Skeletal muscle tissue (tissue), 4 donors: ENCODE results near the gene SIX5. TPM values are rescaled to one million over a fixed set of nuclear protein-coding genes. Genes with fewer than 3 reads are reported as not detected.
"Not testable (repeated sequence)": the region's sequence is repeated elsewhere in the genome, so short reads cannot be mapped to it uniquely, and the experiment has no call there.

ENCODE experiments used
- H3K27ac ChIP-seq: one replicate; pipeline ENCODE4 v1.7.0; 2013; ENCODE audit warnings: mild to moderate bottlenecking, low read depth, low read length, inconsistent platforms
- H3K27me3 ChIP-seq, 3 donors: one replicate each; pipeline ENCODE4 v1.7.0; 2013; ENCODE audit warnings: low read length in 3 of 3; ENCODE audit not compliant: control insufficient read depth in 3 of 3, insufficient read depth in 3 of 3
- H3K36me3 ChIP-seq, 3 donors: one replicate each; pipeline ENCODE4 v1.7.0; 2013; ENCODE audit warnings: low read length in 3 of 3; ENCODE audit not compliant: control insufficient read depth in 3 of 3, insufficient read depth in 3 of 3
- H3K4me1 ChIP-seq, 3 donors: one replicate each; pipeline ENCODE4 v1.7.0; 2013; ENCODE audit warnings: low read length in 3 of 3, mild to moderate bottlenecking in 3 of 3; ENCODE audit not compliant: control insufficient read depth in 3 of 3, insufficient read depth in 3 of 3
- H3K4me3 ChIP-seq, 3 donors: one replicate each; pipeline ENCODE4 v1.7.0; 2013; ENCODE audit warnings: low read length in 3 of 3
- H3K9ac ChIP-seq, 3 donors: one replicate each; pipeline ENCODE4 v1.7.0; 2013; ENCODE audit warnings: low read length in 3 of 3, mild to moderate bottlenecking in 3 of 3, moderate library complexity in 2 of 3, low read depth in 1 of 3
- H3K9me3 ChIP-seq, 3 donors: one replicate each; pipeline ENCODE4 v1.7.0; 2013; ENCODE audit warnings: low read length in 3 of 3; ENCODE audit not compliant: control insufficient read depth in 3 of 3
- total RNA-seq: library from RNA; depleted of rRNA; stranded (reverse); fragments of >200 nt; gene quantifications from one replicate; pipeline ENCODE4 v1.2.3, GENCODE V29; 2014
- donor health status: Osteomylitis.

Gene SIX5
- total RNA-seq, 1 donor from 2014 or later: 8.4 TPM

DNA sequence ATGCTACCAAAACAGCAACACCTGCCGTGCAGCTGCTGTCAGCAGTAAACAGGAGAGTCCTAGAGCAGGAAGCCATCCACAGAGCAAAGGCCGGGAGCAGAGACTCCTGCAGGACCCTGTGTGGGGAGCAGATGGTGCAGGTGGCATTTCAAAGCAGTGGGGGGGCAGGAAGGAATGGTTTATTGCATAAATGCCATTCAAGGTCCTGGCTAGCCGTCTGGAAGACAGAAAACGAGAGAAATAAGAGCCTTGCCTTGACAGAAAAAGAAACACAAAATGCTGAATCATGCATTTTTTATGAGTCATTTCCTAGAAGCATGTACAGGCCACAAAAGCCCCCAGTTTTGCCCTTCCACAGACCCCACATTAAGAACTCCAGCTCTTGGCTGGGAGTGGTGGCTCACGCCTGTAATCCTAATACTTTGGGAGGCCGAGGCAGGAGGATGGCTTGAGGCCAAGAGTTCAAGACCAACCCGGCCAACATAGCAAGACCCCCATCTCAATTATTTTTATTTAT is 40.6 kb upstream of the SIX5 start:
- H3K9ac ChIP-seq: no peak overlapping the region
- H3K27ac ChIP-seq: no peak overlapping the region
- no peak overlapping the region for H3K4me3 ChIP-seq
- H3K9me3 ChIP-seq: no peaks in the 10 kb centered on the region
- H3K27me3 ChIP-seq: peaks cover 0 to 2% (median 0%) of the 10 kb centered on the region in 3 donors
- H3K4me1 ChIP-seq: peaks cover 0 to 3% (median 3%) of the 10 kb centered on the region in 3 donors
- no peaks in the 10 kb centered on the region for H3K36me3 ChIP-seq

DNA sequence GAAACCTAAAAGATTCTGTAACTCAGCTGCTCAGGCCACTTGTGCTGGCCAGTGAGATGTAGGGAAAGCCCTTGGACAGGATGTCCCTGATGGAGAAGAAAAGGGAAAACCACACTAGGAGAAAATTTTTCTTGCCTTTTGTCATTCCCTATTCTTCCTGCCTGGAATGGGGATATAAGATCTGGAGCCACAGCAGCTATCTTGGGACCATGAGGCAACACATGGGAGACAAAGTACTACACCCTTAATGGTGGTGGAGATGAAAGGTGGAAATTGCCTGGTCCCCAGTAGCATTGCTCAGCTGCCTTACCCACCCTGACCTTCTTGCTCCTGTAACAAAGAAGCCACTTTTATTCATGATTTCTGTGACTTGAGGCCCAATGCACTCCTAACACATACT is 36.7 kb upstream of the SIX5 start:
- Histone ChIP-seq H3K27me3 (no peaks in the 10 kb centered on the region), H3K9ac (no peak overlapping the region), H3K9me3 (no peaks in the 10 kb centered on the region), H3K27ac (no peak overlapping the region), H3K4me3 (no peak overlapping the region), H3K36me3 (no peaks in the 10 kb centered on the region), H3K4me1 (peaks cover 0 to 3% (median 3%) of the 10 kb centered on the region in 3 donors)

DNA sequence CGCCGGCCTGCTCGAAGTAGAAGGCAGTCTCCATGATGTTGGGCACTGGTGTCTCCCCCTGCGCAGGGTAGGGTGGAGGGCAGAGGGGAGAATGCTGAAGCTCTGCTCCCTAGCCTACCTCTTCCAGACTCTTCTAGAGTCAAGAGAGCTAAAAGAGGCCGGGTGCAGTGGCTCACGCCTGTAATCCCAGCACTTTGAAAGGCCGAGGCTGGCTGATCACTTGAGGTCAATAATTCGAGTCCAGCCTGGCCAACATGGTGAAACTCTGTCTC is 35.8 kb upstream of the SIX5 start:
- H3K4me3 ChIP-seq: no peak overlapping the region
- no peaks in the 10 kb centered on the region for H3K9me3 ChIP-seq
- H3K27me3 ChIP-seq: no peaks in the 10 kb centered on the region

DNA sequence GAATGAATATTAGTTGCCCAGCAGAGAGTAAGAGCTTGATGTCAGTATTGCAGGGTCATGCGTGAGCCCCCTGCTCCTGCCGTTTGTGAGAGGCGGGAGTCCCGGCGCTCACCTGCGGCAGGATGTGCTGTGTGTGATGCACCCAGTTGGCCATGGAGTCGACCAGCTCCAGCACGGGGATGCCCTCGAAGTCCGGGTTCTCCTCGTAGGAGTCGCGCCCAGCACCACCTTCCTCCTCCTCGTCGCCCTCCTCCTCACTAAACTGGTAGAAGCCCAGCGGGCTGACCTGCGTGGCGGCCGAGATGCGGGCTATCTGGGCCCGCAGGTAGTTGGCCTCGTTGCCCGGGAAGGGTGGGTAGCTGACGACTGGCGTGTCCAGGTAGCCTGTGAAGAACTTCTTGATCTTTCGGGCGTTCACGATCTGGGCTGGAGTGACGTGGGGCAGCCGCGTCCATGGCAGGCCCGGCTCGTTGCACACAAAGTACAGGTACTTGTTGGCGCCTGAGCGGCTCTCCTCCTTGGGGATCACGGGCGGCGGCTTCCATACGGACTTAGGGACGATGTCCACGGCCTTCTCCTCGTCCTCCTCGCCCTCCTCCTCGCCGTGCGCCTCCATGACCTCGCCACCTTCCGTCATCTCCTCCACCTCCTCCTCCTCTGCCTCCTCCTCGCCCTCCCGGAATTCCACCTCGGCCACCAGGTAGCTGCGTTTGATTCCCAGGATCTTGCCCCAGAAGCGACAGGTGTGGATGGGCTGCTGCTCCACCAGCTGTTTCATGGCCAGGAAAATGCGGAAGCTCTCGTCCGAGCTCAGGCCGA is 35.3 kb upstream of the SIX5 start:
- Histone ChIP-seq H3K9me3 (no peaks in the 10 kb centered on the region), H3K36me3 (no peaks in the 10 kb centered on the region), H3K27ac (no peak overlapping the region), H3K4me1 (peaks cover 3 to 8% (median 8%) of the 10 kb centered on the region in 3 donors), H3K27me3 (no peaks in the 10 kb centered on the region), H3K4me3 (no peak overlapping the region), H3K9ac (no peak overlapping the region)

More for the DNA sequence above, 35.8 kb upstream of the SIX5 start:
- H3K36me3 ChIP-seq: no peaks in the 10 kb centered on the region
- no peak overlapping the region for H3K27ac ChIP-seq
- H3K9ac ChIP-seq: no peak overlapping the region
- peaks cover 5 to 10% (median 6%) of the 10 kb centered on the region in 3 donors for H3K4me1 ChIP-seq

DNA sequence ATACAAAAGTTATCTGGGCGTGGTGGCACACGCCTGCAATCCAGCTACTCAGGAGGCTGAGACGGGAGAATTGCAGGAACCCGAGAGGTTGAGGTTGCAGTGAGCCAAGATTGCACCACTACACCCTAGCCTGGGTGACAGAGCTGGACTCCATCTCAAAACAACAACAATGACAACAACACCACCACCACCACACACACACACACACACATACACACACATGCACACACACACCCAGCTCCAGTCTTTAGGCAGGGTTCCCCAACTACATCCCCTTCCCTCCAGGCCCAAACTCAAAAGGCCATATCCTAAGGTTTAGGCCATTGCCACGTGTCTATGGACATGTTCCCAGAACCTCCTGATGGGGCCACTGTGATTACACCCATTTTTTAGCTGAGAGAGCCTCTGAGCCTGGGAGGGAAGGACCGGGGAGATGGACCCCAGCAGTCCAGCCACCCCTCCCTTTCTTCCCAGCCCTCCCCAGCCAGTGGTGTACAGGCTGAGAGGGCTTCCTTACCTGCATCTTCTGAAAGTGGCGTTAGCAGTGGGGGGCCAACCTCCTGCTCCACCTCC is 32.6 kb upstream of the SIX5 start:
- Histone ChIP-seq H3K9ac (no peak overlapping the region), H3K9me3 (no peaks in the 10 kb centered on the region), H3K4me3 (no peak overlapping the region), H3K36me3 (no peaks in the 10 kb centered on the region), H3K4me1 (peaks cover 9 to 14% (median 13%) of the 10 kb centered on the region in 3 donors), H3K27ac (no peak overlapping the region), H3K27me3 (no peaks in the 10 kb centered on the region)

DNA sequence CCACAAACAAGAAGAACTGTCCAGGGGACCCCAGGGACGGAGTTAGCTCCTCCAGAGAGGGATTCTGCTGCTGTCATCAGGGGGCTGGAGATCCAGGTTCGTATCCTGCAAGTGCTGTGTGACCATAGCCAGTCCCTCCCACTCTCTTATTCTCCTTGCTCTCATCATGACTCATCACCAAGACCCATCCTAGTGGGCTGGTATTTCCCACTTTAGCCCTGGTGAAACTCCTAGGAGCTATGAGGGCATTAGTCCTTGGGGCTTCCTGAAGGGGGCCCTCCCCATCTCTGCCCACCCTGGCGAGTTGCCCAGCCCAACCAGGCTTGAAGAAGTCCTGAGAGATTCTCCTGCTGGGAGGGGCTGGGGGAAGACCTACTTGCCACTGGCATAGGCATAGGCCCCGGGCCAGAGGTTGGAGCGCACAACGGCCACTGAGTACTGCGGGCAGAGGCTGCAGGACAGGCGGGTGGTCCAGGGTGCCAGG is 31.1 kb upstream of the SIX5 start:
- H3K4me3 ChIP-seq: no peak overlapping the region
- H3K36me3 ChIP-seq: no peaks in the 10 kb centered on the region
- no peaks in the 10 kb centered on the region for H3K9me3 ChIP-seq
- peaks cover 9 to 14% (median 13%) of the 10 kb centered on the region in 3 donors for H3K4me1 ChIP-seq
- H3K27ac ChIP-seq: no peak overlapping the region
- no peaks in the 10 kb centered on the region for H3K27me3 ChIP-seq
- no peak overlapping the region for H3K9ac ChIP-seq

DNA sequence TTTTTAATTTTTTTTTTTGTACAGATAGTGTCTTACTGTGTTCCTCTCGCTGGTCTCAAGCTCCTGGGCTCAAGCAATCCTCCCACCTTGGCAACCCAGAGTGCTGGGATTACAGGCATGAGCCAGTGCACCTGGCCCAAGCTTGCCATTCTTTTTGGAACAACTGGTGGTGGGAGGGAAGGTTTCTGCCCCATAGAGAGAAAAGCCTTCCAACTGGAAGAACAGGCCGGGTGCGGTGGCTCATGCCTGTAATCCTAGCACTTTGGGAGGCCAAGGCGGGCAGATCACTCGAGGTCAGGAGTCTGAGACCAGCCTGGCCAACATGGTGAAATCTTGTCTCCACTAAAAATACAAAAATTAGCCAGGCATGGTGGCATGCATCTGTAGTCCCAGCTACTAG is 30.5 kb upstream of the SIX5 start:
- not testable (repeated sequence) for H3K4me3 ChIP-seq, H3K27me3 ChIP-seq, H3K9me3 ChIP-seq, H3K36me3 ChIP-seq
- Histone ChIP-seq H3K9ac (peak overlapping the region in 1 of 3 donors; percentile 62), H3K4me1 (peaks cover 9 to 14% (median 13%) of the 10 kb centered on the region in 3 donors), H3K27ac (peak overlapping the region; percentile 19)

DNA sequence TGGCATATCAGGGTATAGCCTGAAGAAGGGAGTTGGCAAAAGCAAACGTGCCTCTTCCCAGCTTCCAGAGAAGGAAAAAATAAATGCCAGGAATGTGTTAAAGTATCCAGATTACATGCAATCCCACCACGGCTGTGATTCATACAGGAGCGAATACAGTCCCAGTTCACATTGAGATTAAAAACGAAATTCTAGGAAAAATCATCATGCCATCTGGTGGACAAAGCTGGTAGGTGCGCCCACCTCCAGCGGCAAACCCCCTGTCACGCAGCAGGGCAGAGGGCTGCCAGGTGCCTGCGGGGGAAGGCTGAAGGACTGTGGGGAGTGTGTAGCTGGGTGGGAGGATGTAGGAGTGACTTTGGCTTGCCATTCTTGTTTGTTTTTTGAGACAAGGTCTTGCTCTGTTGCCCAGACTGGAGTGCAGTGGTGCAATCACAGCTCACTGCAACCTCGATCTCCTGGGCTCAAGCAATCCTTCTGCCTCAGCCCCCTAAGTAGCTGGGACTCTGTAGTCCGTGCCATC is 30.0 kb upstream of the SIX5 start:
- peak overlapping the region; percentile 19 for H3K27ac ChIP-seq
- no peaks in the 10 kb centered on the region for H3K27me3 ChIP-seq
- no peaks in the 10 kb centered on the region for H3K9me3 ChIP-seq
- H3K9ac ChIP-seq: peak overlapping the region in 1 of 3 donors; percentile 62
- H3K36me3 ChIP-seq: no peaks in the 10 kb centered on the region
- H3K4me3 ChIP-seq: peak overlapping the region in 2 of 3 donors; percentile 40 to 41
- H3K4me1 ChIP-seq: peaks cover 9 to 14% (median 13%) of the 10 kb centered on the region in 3 donors

DNA sequence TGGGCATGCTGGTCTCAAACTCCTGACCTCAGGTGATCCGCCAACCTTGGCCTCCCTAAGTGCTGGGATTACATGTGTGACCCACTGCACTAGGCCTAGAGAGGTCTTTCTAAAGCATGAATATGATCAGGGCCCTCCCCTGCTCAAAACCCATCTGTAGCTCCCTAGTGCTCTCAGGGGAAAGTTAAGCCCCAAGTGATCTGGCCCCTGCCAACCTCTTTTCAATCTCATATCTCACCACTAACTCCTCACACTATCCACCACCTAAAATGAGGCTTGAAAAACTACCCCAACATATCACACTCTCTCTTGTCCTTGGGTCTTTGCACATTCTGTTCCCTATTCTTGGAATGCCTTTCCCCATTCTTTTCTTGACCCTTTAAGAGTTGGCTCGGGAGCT is 25.6 kb upstream of the SIX5 start:
- peaks cover 23 to 26% (median 24%) of the 10 kb centered on the region in 3 donors for H3K4me1 ChIP-seq
- H3K4me3 ChIP-seq: no peak overlapping the region
- no peaks in the 10 kb centered on the region for H3K9me3 ChIP-seq
- H3K9ac ChIP-seq: no peak overlapping the region
- no peak overlapping the region for H3K27ac ChIP-seq
- H3K36me3 ChIP-seq: peaks cover 2 to 5% (median 2%) of the 10 kb centered on the region in 3 donors
- no peaks in the 10 kb centered on the region for H3K27me3 ChIP-seq

DNA sequence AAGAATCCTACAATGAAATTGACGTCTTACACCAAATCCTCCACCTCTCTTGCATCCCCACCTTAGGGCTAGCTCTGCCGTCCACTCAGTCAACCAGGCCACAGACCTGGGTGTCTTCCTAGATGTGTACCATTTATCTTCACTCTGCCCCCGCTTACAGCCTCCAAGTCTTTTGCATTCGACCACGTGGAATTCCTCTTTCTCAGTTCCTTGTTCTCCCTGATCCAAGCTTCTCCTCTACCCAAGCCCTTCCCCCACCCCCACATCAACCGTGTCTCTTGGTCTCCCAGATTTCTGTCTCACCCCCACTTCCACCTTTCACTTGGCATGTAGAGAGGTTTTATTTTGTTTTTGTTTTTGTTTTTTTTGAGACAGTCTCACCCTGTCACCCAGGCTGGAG is 24.8 kb upstream of the SIX5 start:
- no peaks in the 10 kb centered on the region for H3K9me3 ChIP-seq
- H3K4me1 ChIP-seq: peaks cover 24 to 28% (median 26%) of the 10 kb centered on the region in 3 donors
- H3K27ac ChIP-seq: no peak overlapping the region
- H3K4me3 ChIP-seq: no peak overlapping the region
- H3K36me3 ChIP-seq: peaks cover 5 to 6% (median 5%) of the 10 kb centered on the region in 3 donors
- no peaks in the 10 kb centered on the region for H3K27me3 ChIP-seq
- H3K9ac ChIP-seq: no peak overlapping the region
